Lower leg skin (tissue), 3 donors: ENCODE data around the gene GABRG3.

ENCODE experiments used
- CTCF ChIP-seq, 3 donors: fragments of 450-650 bp; IDR thresholded peaks; one replicate each; pipeline ENCODE4 v1.5.1; 2016; ENCODE audit warnings: antibody characterized with exemption in 3 of 3, mild to moderate bottlenecking in 3 of 3, moderate library complexity in 2 of 3
- POLR2A ChIP-seq, 2 donors: fragments of 450-650 bp; IDR thresholded peaks; one replicate each; pipeline ENCODE4 v1.6.1; 2016 to 2017; ENCODE audit warnings: antibody characterized with exemption in 2 of 2, mild to moderate bottlenecking in 1 of 2, moderate library complexity in 1 of 2

DNA sequence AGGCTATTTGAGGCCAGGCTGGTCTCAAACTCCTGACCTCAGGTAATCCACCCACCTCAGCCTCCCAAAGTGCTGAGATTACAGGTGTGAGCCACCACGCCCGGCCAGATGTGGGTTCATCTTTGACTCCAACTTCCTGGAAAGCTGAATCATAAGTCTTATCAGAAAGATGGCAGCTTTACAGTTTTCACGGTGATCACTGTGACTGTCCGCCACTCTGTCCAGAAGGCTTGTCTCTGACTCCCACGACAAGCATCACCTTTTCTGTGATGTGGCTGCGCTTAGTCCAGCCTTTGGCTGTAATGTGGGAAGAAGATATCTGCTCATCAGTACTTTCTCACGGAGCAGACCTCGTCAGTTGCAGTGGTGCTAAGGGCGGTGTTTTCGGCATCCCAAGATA lies 527.7 kb downstream of the GABRG3 start:
- TF ChIP-seq CTCF (IDR thresholded peaks at IDR 0.05): no peak
- no peak for TF ChIP-seq POLR2A (IDR thresholded peaks at IDR 0.05)
